Measurements from ENCODE around the gene RPS19. TPM values are rescaled to one million over a fixed set of nuclear protein-coding genes. Genes with fewer than 3 reads are reported as not detected.

Gene RPS19
- total RNA-seq, 1 experiment from 2014 or later = 3,297 TPM

GRCh38 chr19:41868989-41869300, 8.9 kb downstream of the RPS19 start:
- Mint-ChIP-seq H3K4me1 (ENCODE audit: low read depth, unreplicated experiment) (peaks cover 14% of the 10 kb centered on the region), H3K36me3 (ENCODE audit: insufficient read depth, unreplicated experiment) (peaks cover 100% of the 10 kb centered on the region), H3K27me3 (ENCODE audit: insufficient read depth, unreplicated experiment) (no peaks in the 10 kb centered on the region), H3K9me3 (ENCODE audit: unreplicated experiment) (no peaks in the 10 kb centered on the region), H3K4me3 (ENCODE audit: unreplicated experiment) (no peak overlapping the region), H3K27ac (ENCODE audit: unreplicated experiment) (no peak overlapping the region)
- Histone ChIP-seq H3K36me3 (ENCODE audit: control insufficient read depth, insufficient read depth, low read length) (peaks cover 15% of the 10 kb centered on the region), H3K27me3 (replicated peaks; ENCODE audit: control insufficient read depth, insufficient read depth, low read length) (no peaks in the 10 kb centered on the region), H3K4me3 (ENCODE audit: low read depth, low read length) (no peak overlapping the region), H3K9me3 (no peaks in the 10 kb centered on the region), H3K4me1 (peaks cover 20% of the 10 kb centered on the region)
- ChIA-PET CTCF (no interaction called here), POLR2A (interaction anchor here (0.6 to 1.5 kb wide), 3 partner anchors 9 to 502 kb away, joined by 5 to 21 read pairs (median 14); partner anchors contain the start of gene RPS19)
- no peak for DNase-seq
- BruUV-seq (replicated peaks) = no TSS peak
- intact Hi-C loops (cut with micrococcal nuclease; ENCODE audit: unreplicated experiment) = no loop called here
- no peak for TF ChIP-seq CTCF (IDR thresholded peaks at IDR 0.05; ENCODE audit: insufficient read depth in 1 of 2, low read depth in 1 of 2, low read length in 1 of 2, severe bottlenecking in 1 of 2, unreplicated experiment in 1 of 2)

GRCh38 chr19:41869374-41869955, 9.4 kb downstream of the RPS19 start:
- H3K36me3 ChIP-seq (ENCODE audit: control insufficient read depth, insufficient read depth, low read length) = peaks cover 10% of the 10 kb centered on the region
- CTCF ChIA-PET = no interaction called here
- POLR2A ChIA-PET = interaction anchor here (0.7 kb wide), 1 partner anchor 502 kb away, joined by 5 read pairs; no protein-coding TSS in a partner anchor
- H3K4me3 ChIP-seq (ENCODE audit: low read depth, low read length) = no peak overlapping the region
- Mint-ChIP-seq H3K36me3 (ENCODE audit: insufficient read depth, unreplicated experiment) (peaks cover 100% of the 10 kb centered on the region), H3K27me3 (ENCODE audit: insufficient read depth, unreplicated experiment) (no peaks in the 10 kb centered on the region), H3K9me3 (ENCODE audit: unreplicated experiment) (no peaks in the 10 kb centered on the region), H3K4me3 (ENCODE audit: unreplicated experiment) (no peak overlapping the region), H3K4me1 (ENCODE audit: low read depth, unreplicated experiment) (peaks cover 14% of the 10 kb centered on the region), H3K27ac (ENCODE audit: unreplicated experiment) (no peak overlapping the region)
- DNase-seq = peak in 1 of 2 experiments; percentile 40
- H3K9me3 ChIP-seq = no peaks in the 10 kb centered on the region
- BruUV-seq (replicated peaks) = no TSS peak
- no peaks in the 10 kb centered on the region for H3K27me3 ChIP-seq (replicated peaks; ENCODE audit: control insufficient read depth, insufficient read depth, low read length)
- intact Hi-C loops (cut with micrococcal nuclease; ENCODE audit: unreplicated experiment) = no loop called here
- H3K4me1 ChIP-seq = peaks cover 20% of the 10 kb centered on the region
- TF ChIP-seq CTCF (IDR thresholded peaks at IDR 0.05; ENCODE audit: insufficient read depth in 1 of 2, low read depth in 1 of 2, low read length in 1 of 2, severe bottlenecking in 1 of 2, unreplicated experiment in 1 of 2) = no peak

GRCh38 chr19:41870401-41870873, 10.4 kb downstream of the RPS19 start:
- intact Hi-C loops (cut with micrococcal nuclease; ENCODE audit: unreplicated experiment) = no loop called here
- H3K27ac Mint-ChIP-seq (ENCODE audit: unreplicated experiment) = peak overlapping the region; percentile 15
- H3K9me3 Mint-ChIP-seq (ENCODE audit: unreplicated experiment) = no peaks in the 10 kb centered on the region
- DNase-seq = no peak
- Histone ChIP-seq H3K9me3 (no peaks in the 10 kb centered on the region), H3K4me1 (peaks cover 20% of the 10 kb centered on the region), H3K27me3 (replicated peaks; ENCODE audit: control insufficient read depth, insufficient read depth, low read length) (no peaks in the 10 kb centered on the region), H3K4me3 (ENCODE audit: low read depth, low read length) (no peak overlapping the region), H3K36me3 (ENCODE audit: control insufficient read depth, insufficient read depth, low read length) (peaks cover 6% of the 10 kb centered on the region)
- H3K4me1 Mint-ChIP-seq (ENCODE audit: low read depth, unreplicated experiment) = peaks cover 14% of the 10 kb centered on the region
- H3K27me3 Mint-ChIP-seq (ENCODE audit: insufficient read depth, unreplicated experiment) = no peaks in the 10 kb centered on the region
- TF ChIP-seq CTCF (IDR thresholded peaks at IDR 0.05; ENCODE audit: insufficient read depth in 1 of 2, low read depth in 1 of 2, low read length in 1 of 2, severe bottlenecking in 1 of 2, unreplicated experiment in 1 of 2) = no peak
- ChIA-PET CTCF (interaction anchor here (0.7 to 1.7 kb wide), 3 partner anchors 14 to 230 kb away, joined by 3 read pairs; partner anchors contain the start of gene RABAC1), POLR2A (interaction anchor here (1.3 kb wide), 1 partner anchor 10 kb away, joined by 18 read pairs; the partner anchor contains the start of gene RPS19)
- H3K36me3 Mint-ChIP-seq (ENCODE audit: insufficient read depth, unreplicated experiment) = peaks cover 90% of the 10 kb centered on the region
- no TSS peak for BruUV-seq (replicated peaks)
- H3K4me3 Mint-ChIP-seq (ENCODE audit: unreplicated experiment) = no peak overlapping the region

Measured in Caco-2 (cell line).